H1 (cell line): ENCODE measurements around the gene EEF1AKMT3. TPM values are rescaled to one million over a fixed set of nuclear protein-coding genes. Genes with fewer than 3 reads are reported as not detected.

Experiments used
- BRCA1 ChIP-seq: IDR thresholded peaks from 2 replicates; pipeline ENCODE4 v1.6.1; 2012; ENCODE audit warnings: low read depth, low read length, improper control_type of control experiment
- NRF1 ChIP-seq: IDR thresholded peaks from 2 replicates; pipeline ENCODE4 v1.6.1; 2011; ENCODE audit warnings: mild to moderate bottlenecking, low read depth, low read length, improper control_type of control experiment
- polyA plus RNA-seq, 7 experiments: library from polyadenylated mRNA; depleted of rRNA in 3 of 7; stranded (reverse) in 5 of 7; unstranded in 2 of 7; fragments of >200 nt in 5 of 7; fragments of 200-250 nt in 2 of 7; gene quantifications; 1 replicate in 5 of 7; 2 replicates in 1 of 7; 4 replicates in 1 of 7; pipeline versions ENCODE4 v1.2.1 to v1.2.3, GENCODE V29; 2011 to 2013; ENCODE audit warnings: missing spikeins in 2 of 7, mixed read lengths in 2 of 7
- total RNA-seq: library from RNA; stranded (reverse); fragmentation: NEBNext Ultra II Directional; extraction: Animal tissue kit (Norgen Biotek cat#: 25700); gene quantifications from 2 replicates; pipeline ENCODE4 v1.2.1, GENCODE V29; 2021

The EEF1AKMT3 gene
- total and polyA plus RNA-seq, 2 of the 8 experiments (the other 6 are each of a cell fraction or from before 2014, with no cell fraction given): 3.1 to 4.4 TPM

DNA sequence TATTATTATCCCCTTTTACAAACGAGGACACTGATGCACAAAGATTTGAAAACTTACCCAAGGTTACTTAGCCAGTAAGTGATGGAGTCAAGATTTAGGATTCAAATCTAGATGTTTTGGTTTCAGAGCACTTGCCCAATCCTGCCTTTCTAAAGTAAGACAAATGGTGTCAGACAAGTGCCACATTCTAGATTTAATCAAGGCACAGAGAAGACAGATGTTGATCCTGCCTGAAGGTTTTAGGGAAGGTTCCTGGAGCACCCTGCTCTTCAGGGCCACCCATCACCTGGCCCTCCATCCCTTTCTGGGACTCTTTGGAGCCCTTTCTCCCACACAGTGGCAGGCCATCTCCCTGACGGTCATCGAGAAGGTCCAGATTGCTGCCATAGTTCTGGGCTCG is 14.6 kb upstream of the EEF1AKMT3 start (continued):
- TF ChIP-seq NRF1: no peak
- TF ChIP-seq BRCA1: no peak
